GM19239 (cell line): ENCODE results near the gene MYOC.
"Not testable (repeated sequence)": the region's sequence is repeated elsewhere in the genome, so short reads cannot be mapped to it uniquely, and the experiment has no call there.

ENCODE experiments used
- DNase-seq: peaks from one replicate; pipeline ENCODE4 v3.0.0; 2011; ENCODE audit warnings: low spot score; ENCODE audit not compliant: insufficient read length
- FAIRE-seq: peaks from 2 replicates; lab custom pipeline; 2011; peaks lifted over from hg19 to GRCh38; lab: Jason Lieb, UNC

Gene MYOC

GRCh38 chr1:171654201-171654941 is 1.9 kb upstream of the MYOC start:
- DNase-seq (no peak), FAIRE-seq (no peak)

- no peak for FAIRE-seq
- no peak for DNase-seq
These were observed 1.3 kb upstream of the MYOC start for GRCh38 chr1:171653796-171654195.

GRCh38 chr1:171646249-171646560 is 6.3 kb downstream of the MYOC start:
- FAIRE-seq (no peak), DNase-seq (no peak)

- DNase-seq (no peak), FAIRE-seq (no peak)
These were observed 6.8 kb downstream of the MYOC start for GRCh38 chr1:171645553-171646248.

- DNase-seq (peak; percentile 25), FAIRE-seq (peak; percentile 40)
These were observed 7.5 kb downstream of the MYOC start for GRCh38 chr1:171644805-171645483.

- FAIRE-seq (no peak), DNase-seq (no peak)
These were observed 9.3 kb downstream of the MYOC start for GRCh38 chr1:171643156-171643555.

- DNase-seq (no peak), FAIRE-seq (no peak)
These were observed 10.3 kb downstream of the MYOC start for GRCh38 chr1:171642197-171642596.

GRCh38 chr1:171641076-171641864 is 11.2 kb downstream of the MYOC start:
- DNase-seq = no peak
- FAIRE-seq = no peak

GRCh38 chr1:171640225-171640624 is 12.3 kb downstream of the MYOC start:
- DNase-seq (no peak), FAIRE-seq (no peak)

- FAIRE-seq = no peak
These were observed 14.4 kb downstream of the MYOC start for GRCh38 chr1:171637928-171638576.

GRCh38 chr1:171636141-171636540 is 16.3 kb downstream of the MYOC start:
- no peak for DNase-seq
- FAIRE-seq = no peak

More at GRCh38 chr1:171637928-171638576, 14.4 kb downstream of the MYOC start:
- no peak for DNase-seq

GRCh38 chr1:171635661-171636060 is 16.8 kb downstream of the MYOC start:
- DNase-seq = no peak

GRCh38 chr1:171628225-171628624 is 24.3 kb downstream of the MYOC start:
- FAIRE-seq (no peak), DNase-seq (no peak)

More at GRCh38 chr1:171635661-171636060, 16.8 kb downstream of the MYOC start:
- no peak for FAIRE-seq

GRCh38 chr1:171627020-171627419 is 25.5 kb downstream of the MYOC start:
- FAIRE-seq (no peak), DNase-seq (no peak)

GRCh38 chr1:171625225-171625624 is 27.3 kb downstream of the MYOC start:
- no peak for FAIRE-seq
- no peak for DNase-seq

- FAIRE-seq (no peak), DNase-seq (no peak)
These were observed 28.7 kb downstream of the MYOC start for GRCh38 chr1:171623651-171624331.

- no peak for DNase-seq
- no peak for FAIRE-seq
These were observed 30.4 kb downstream of the MYOC start, which contains the start of gene MYOCOS for GRCh38 chr1:171622152-171622462. Gene MYOCOS, plus strand, starts transcription at chr1:171622243. Its CDS starts 1,641 bp downstream, at chr1:171623884.

GRCh38 chr1:171616586-171616985 is 35.9 kb downstream of the MYOC start:
- FAIRE-seq (no peak), DNase-seq (no peak)

GRCh38 chr1:171615122-171615906 is 37.2 kb downstream of the MYOC start:
- not testable (repeated sequence) for DNase-seq
- peak; percentile 86 for FAIRE-seq
